ENCODE measurements around the gene DOK1. TPM values are rescaled to one million over a fixed set of nuclear protein-coding genes. Genes with fewer than 3 reads are reported as not detected.
A peak's percentile ranks its signal among the peaks of the same experiment; 100 is the strongest.

DOK1 gene
- total RNA-seq, 1 donor from 2014 or later: 4.4 TPM

DNA sequence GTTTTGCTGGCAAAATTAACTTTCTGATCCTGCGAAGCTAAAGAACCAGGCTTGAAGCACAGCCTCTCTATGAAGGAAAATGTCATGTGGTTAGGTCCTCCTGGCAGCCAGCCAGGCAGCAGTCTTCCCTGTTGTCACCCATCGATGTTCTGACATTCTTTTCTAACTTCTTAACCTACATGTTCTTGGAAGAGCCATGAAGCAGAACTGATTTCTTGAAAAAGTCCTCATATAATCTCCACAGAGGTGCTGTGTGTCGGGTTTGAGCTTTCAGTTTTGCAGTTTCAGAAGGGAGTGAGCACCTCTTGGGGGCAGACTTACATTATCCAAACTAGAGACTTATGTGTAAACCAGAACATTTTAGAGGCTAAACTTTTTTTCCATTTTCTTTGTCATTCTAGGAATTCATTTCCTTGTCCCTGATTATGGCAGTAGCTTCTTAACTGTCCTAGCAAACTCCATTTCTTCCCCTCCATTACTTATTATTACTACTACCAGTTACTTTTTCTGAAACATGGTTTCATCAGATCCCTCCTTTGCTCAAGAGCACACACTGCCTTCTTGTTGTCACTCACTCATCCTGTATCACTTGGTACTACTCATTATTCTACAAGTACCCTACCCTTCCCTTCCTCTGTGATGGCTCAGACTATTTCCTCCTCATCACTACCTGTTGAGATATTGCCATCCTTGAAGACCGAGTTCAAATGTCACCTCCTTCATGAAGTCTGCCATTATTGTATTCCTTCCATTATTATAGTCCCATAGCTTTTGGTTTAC lies 31.1 kb downstream of the DOK1 start:
- intact Hi-C loops (cut with micrococcal nuclease): loop anchor here (5.0 kb wide), 2 partner anchors 83 to 103 kb away; partner anchors contain the start of genes CCDC142 and TTC31
- DNase-seq (peak; percentile 56), ATAC-seq (no peak)

DNA sequence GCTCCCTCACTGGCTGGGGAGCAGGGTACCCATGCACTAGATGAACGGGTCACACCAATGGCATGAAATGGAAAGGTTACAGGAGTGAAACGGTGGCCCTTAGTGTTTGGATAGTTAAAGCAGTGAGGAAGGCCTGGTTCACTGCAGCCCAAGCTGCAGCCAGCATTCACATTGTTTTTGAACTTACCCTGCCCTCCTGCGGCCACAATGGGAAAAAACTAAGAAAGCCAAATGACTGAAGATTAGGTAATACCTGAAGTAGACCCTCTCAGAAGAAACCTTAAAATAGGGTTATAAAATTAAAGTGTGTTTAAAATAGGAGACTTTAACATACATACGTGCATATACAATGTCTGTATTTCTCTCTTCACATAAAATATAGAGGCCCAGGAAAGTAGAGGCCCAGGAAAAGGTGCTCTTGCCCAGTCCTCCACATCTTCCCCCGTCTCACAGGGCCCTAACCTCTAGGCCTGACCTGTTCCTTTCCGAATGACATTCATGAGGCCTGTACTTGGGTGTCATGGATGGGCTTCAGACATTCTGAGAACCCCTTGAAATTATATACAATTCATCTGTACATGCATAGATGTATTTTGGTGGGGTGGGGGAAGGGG lies 33.3 kb downstream of the DOK1 start:
- intact Hi-C loops (cut with micrococcal nuclease): loop anchor here (5.0 kb wide), 2 partner anchors 85 to 105 kb away; partner anchors contain the start of genes CCDC142 and TTC31
- ATAC-seq (peak; percentile 91), DNase-seq (peak; percentile 60)

- no peak for ATAC-seq
- intact Hi-C loops (cut with micrococcal nuclease): loop anchor here (5.0 kb wide), 2 partner anchors 86 to 106 kb away; partner anchors contain the start of genes CCDC142 and TTC31
- no peak for DNase-seq
Measured at GRCh38 chr2:74588664-74589063, 34.1 kb downstream of the DOK1 start.

- ATAC-seq (no peak), DNase-seq (no peak)
- intact Hi-C loops (cut with micrococcal nuclease): no loop called here
Measured at GRCh38 chr2:74593826-74594772, 39.6 kb downstream of the DOK1 start.

DNA sequence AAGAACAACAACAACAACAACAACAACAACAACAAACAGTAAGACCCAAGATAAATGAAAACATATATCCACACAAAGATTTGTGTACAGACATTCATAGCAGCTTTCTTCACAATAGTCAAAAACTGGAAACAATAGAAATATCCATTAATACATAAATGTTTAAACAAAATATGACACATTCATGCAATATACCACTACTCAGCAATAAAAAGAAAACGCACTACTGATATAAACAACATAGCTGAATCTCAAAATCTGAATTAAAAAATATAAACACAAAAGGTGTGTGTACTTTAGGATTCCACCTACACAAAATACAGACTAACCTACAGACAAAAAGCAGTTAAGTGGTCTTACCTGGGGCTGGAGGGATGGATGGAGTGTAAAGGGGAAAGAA lies 42.1 kb downstream of the DOK1 start:
- DNase-seq: no peak
- ATAC-seq: no peak
- intact Hi-C loops (cut with micrococcal nuclease): no loop called here

GRCh38 chr2:74597410-74597809 lies 42.9 kb downstream of the DOK1 start:
- no peak for DNase-seq
- no peak for ATAC-seq
- intact Hi-C loops (cut with micrococcal nuclease): no loop called here

DNA sequence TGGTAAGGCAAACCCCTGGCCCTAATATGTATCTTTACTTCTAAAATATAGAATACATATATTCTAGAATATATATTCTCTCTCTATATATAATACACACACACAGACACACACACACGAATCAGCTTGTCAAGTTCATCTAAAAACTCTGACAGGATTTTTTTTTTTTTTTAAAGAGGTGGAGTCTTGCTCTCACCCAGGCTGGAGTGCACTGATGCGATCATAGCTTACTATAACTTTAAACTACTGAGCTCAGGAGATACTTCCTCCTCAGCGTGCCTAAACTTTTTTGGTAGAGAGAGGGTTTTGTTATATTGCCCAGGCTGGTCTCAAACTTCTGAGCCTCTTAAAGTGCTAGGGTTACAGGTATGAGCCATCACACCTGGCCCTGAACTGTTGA lies 45.2 kb downstream of the DOK1 start:
- intact Hi-C loops (cut with micrococcal nuclease): no loop called here
- ATAC-seq: no peak
- DNase-seq: no peak

GRCh38 chr2:74602586-74603281 lies 48.2 kb downstream of the DOK1 start:
- intact Hi-C loops (cut with micrococcal nuclease): no loop called here
- DNase-seq: no peak
- ATAC-seq: no peak

- ATAC-seq: no peak
- intact Hi-C loops (cut with micrococcal nuclease): no loop called here
- DNase-seq: no peak
Measured at GRCh38 chr2:74603282-74604000, 48.9 kb downstream of the DOK1 start.

GRCh38 chr2:74606927-74607326 lies 52.4 kb downstream of the DOK1 start:
- DNase-seq (no peak), ATAC-seq (no peak)
- intact Hi-C loops (cut with micrococcal nuclease): no loop called here

Other genes with a start within 250 kb of the DOK1 start
- gene SLC4A5, start 211.3 kb upstream of the DOK1 start, total RNA-seq: 2.2 TPM
- 177 TPM for gene DCTN1, start 174.4 kb upstream of the DOK1 start, total RNA-seq
- 0.79 TPM for gene C2orf81, start 133.1 kb upstream of the DOK1 start, total RNA-seq
- gene WDR54, start 133.0 kb upstream of the DOK1 start, total RNA-seq: 4.4 TPM
- 21.4 TPM for gene RTKN, start 112.8 kb upstream of the DOK1 start, total RNA-seq
- 16.4 TPM for gene INO80B, start 99.6 kb upstream of the DOK1 start, total RNA-seq
- 48.0 TPM for gene WBP1, start 96.3 kb upstream of the DOK1 start, total RNA-seq
- 20.6 TPM for gene MOGS, start 89.3 kb upstream of the DOK1 start, total RNA-seq
- gene MRPL53, start 82.0 kb upstream of the DOK1 start, total RNA-seq: 163 TPM
- 6.6 TPM for gene CCDC142, start 71.7 kb upstream of the DOK1 start, total RNA-seq
- gene TTC31, start 71.6 kb upstream of the DOK1 start, total RNA-seq: 9.4 TPM
- 0.52 TPM for gene LBX2, start 55.1 kb upstream of the DOK1 start, total RNA-seq
- 26.8 TPM for gene PCGF1, start 47.0 kb upstream of the DOK1 start, total RNA-seq
- gene TLX2, start 40.3 kb upstream of the DOK1 start, total RNA-seq: not detected
- not detected for gene DQX1, start 28.5 kb upstream of the DOK1 start, total RNA-seq
- 54.2 TPM for gene AUP1, start 25.0 kb upstream of the DOK1 start, total RNA-seq
- gene HTRA2, start 24.8 kb upstream of the DOK1 start, total RNA-seq: 28.5 TPM
- 2.6 TPM for gene LOXL3, start 778 bp upstream of the DOK1 start, total RNA-seq
- not detected for gene M1AP, start 93.6 kb downstream of the DOK1 start, total RNA-seq
- 3.4 TPM for gene SEMA4F, start 99.5 kb downstream of the DOK1 start, total RNA-seq

All from left ventricle myocardium superior (tissue), 1 donor.